Hematopoietic multipotent progenitor cell treated with erythropoietin and hydrocortisone succinate and interleukin-3 and kit ligand, for 4 days (in vitro differentiated cells): ENCODE results near the gene OR2H2.

Source experiments
- DNase-seq: peaks from one replicate; pipeline ENCODE4 v3.0.0-alpha.2; 2015

Gene OR2H2

DNA sequence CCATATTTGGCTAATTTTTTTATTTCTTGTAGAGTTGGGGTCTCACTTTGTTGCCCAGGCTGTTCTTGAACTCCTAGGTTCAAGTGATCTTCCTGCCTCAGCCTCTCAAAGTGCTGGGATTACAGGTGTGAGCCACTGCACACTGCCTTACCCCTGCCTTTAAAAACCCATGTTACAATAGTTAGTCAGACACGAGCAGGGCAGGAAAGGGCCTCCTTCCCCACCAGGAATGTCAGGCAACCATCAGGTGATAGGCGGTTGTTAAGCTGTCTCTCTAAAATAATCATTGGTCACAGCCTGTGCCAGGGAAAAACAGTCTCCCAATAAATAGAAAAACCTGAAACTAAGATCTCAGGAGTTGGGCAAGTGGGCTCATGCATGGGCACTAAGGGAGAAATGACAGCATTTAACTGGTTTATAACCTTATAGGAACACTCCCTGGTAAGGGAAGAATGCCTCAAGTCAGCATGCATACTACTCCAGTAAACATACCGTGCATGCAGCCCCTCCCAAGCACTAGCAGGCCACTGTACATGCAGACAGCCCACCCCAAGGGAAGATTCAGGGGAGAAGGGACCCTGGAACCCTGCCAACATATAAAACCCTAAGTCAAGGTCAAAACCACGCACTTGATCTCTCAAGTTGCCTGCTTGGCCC, 8.4 kb downstream of the OR2H2 start:
- DNase-seq, result peak; percentile 33

DNA sequence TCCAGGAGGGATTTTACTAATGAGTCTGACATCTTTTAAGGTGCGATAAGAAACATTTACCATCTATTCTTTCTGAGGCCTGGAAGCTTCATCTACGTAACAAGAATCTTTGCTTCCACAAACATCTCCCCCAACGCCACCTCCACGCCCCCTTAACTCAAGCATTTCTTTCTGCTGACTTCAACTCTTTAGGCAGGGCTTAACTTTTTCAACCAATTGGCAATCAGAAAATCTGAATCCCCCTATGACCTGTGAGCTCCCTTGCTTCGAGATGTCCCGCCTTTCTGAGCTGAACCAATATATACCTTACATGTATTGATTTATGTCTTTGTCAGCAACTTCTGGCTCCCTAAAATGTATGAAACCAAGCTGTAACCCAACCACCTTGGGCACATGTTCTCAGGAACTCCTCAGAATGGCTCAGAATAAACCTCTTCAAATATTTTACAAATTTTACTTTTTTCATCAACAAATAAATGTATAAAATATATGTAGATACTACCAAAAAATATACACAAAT, 11.5 kb downstream of the OR2H2 start:
- DNase-seq, result no peak

DNA sequence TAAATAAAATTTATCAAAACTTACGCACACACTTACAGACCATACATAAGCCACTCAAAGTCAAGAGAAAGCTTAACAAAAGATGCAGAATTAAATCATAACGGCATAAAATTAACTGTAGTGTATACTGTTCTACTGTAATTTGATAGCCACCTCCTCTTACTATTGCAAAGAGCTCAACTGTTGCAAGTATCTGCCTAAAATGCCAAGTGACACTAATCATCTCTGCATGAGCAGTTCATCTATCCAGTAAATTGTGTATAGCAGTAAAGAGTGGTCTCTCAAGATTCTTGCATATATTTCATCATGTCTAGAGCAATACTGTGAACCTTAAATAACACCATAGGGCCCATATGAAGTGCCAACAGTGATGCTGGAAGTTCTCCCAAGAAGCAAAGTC, 12.3 kb downstream of the OR2H2 start:
- DNase-seq, result no peak

DNA sequence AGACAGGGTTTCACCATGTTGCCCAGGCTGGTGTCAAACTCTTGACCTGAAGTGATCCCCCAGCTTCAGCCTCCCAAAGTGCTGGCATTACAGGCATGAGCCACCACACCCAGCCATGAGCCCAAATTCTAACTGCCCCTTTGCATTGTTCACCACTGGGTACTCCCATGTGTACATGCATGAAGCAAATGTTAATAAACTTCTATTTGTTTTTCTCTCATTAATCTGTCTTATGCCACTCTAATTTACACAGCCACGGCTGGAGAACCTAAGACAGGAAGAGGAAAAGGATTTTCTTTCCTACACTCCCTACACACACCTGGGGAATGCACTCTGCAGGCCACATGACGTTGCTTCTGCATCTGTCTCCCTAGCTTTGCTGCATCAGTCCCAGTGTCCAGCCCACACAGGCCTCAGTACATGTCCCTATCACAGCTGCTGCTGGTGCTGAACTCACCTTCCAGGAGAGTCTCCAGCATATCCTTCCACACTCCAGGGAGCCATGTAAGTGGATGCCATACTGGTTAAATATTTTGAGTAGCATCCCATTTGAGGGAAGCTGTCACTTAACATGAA, 13.3 kb downstream of the OR2H2 start:
- no peak for DNase-seq

DNA sequence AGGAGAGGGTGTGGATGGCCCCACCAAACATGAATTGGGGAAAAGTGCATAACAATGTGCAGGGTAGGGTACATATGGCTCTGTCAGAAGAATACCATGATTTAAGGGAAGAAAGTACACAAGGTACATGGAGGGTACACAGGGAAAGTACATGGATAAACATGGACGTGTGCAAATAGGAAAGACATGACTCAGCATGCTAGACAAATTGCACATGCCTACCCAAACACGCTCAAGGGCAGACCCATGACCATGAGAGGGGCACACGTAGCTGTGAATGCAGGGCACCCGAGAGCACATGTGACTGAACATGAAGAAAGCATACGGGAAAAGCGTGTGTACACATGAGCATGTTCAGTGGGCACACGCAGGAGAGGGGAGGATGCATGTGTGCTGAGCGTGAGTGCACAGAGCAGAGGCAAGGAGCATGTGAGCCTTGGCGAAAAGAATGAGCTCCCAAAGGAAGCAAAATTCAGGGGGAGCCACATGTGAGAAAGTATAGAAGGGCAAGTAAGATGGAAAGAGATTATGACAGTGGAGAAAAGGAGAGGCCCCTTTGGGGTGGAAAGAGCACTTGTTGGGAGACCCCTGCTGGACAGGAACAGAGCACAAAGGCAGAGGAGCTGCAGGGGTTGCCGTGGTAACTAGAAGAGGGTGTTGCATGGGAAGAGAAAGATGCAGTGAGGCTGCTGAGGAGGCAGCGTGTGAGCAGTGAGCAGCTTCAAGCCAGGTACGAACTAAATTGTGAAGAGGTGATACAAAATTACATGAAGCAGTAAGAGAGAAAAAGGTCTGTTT, 17.8 kb downstream of the OR2H2 start:
- peak; percentile 73 for DNase-seq

DNA sequence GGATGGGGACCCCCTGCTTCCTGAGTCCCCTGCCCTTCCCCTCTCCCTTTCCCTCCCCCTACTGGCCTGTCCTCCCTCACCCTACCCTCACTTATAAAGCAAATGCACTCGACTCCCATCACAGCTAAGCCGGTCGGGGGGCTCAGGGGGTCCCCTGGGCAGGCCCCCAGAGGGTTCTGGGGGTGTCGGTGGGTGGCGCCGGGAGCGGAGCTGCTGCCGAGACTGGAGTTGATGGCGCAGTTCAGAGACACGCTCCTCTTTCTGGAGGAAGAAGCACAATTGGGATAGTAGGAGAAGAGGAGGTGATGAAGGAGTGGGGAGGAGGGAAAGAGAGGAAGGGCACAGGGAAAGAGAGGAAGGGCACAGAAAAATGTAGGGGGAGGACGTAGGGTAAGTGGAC, 18.5 kb downstream of the OR2H2 start:
- no peak for DNase-seq

DNA sequence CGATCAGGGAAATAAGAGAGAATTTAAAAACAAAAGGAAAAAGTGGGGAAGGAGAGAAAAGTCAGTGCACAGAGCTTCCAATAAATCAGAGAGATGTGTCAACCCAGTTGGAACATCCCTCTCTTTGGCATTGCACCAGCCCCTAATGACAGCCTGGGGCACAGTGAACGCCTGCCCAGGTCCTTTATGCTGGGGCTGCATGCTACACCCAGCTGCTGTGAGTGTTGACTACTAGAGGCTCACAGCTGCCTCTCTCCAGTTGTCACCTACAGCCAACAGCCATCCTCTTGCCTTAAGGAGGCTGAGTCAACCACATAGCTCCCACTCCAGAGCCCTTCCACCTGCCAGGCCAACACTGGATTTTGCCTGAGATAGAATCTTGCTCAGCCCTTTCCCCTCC, 19.0 kb downstream of the OR2H2 start:
- no peak for DNase-seq

DNA sequence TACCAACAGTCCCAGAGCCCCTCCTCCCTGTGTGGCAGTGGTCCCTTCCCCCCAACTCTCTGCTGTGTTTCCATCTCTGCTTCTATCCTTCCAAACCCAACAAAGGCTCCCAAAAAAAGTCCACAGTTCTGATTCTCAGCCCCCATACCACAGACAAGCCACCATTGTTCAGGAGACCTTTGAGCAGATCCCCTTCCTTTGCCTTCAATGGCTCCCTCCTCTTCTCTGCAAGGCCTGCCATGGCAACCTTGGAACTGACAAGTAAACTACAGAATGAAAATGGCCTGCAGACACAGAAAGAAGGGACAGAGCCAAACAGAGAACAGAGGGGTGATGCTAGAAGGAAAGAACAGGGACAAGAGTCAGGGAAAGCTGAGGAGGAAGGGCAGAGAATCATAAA, 23.2 kb downstream of the OR2H2 start:
- DNase-seq, result no peak

DNA sequence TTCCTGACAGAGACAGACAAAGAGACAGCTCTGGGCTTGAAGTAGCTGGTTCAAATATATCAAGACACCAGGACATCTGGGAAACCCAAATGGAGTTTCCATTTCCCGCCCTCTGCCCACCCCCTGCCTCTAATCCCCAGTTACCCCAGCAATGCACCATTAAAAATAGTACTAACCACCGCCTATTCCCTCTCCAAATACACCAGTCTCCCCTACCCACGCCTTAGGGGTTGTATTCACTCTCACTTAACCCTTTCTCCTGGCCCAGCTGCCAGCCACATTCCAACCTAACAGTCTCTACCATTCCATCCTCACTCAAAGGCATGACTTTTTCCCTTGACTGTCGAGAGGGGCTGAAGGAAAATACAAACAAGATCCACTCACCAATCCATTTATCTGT, 25.6 kb downstream of the OR2H2 start:
- no peak for DNase-seq

DNA sequence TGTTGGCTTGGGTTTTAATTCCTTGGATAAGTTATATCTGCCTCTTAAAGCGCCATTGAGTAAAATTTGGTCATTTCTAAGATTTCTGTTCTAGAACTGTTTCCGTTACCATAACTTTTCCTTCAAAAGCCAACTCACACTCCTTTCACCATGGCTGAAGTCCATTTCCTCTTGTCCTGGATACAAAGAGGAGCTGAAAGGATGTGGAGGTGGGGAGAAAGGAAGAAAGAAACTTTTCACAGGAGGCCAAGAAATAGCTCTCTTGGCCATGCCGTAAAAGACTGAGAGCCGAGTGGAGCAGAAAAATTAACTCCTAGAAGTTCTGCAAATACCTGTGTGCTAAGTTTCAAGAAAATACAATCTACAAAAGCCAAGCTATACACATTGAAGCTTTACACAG, 26.5 kb downstream of the OR2H2 start:
- DNase-seq, result no peak

DNA sequence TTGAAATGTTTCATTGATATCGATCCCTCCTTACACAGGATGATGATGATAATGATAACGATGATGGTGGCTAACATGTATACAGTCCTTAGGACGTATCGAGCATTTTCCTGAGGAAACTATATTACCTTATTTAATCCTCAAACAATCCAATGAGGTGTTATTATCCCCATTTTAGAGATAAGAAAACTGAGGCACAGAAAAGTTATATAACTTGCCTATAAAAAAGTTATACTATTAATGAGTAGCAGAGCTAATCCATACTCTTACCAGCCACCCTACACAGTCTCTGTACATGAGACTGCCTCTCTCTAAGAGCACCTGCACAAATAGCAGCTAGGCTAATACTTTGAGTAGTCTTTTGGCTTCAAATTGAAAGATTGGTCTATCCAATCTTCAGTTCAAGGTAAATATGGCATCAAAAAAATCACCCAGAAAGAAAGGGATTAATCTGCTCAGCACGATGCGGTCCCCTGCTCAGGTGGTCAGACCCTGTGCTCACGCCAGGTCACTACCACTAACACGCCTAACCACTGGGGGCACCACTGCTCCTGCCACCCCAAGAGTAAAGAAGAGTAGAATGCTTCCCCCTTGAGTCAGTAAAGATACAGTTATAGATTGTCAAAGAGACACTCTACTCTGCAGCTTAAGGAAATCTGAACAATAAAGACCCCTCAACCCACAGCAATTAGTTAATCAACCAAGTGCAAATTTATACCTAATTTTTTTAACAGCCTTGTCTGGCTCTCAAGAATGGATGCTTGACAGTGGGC, 33.0 kb downstream of the OR2H2 start:
- DNase-seq, result peak; percentile 44

DNA sequence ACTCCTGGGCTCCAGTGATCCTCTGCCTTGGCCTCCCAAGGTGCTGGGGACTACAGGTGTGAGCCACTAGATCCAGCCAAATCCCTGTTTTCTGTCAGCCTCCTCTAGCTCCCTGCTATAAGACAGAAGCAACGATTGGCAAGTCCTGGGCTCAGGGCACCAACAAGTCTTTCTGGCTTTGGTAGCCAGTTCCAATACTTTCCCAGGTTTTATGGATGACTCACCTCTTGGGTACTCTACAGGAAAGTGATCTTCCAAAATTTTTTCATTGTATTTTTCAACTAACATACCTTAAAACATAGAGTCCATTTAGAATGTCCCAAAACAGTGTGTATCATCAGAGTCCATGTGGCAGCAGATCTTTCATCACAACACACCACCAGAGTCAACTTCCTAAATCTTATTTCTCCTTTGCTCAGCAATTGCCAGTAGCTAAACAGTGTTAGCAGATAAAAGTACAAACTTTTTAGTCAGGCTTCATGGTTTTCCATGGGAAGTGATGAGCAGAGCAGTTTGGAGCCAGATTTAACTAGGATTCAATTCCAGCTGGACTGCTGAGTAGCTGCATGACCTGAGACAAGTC, 34.7 kb downstream of the OR2H2 start:
- DNase-seq, result peak; percentile 18

DNA sequence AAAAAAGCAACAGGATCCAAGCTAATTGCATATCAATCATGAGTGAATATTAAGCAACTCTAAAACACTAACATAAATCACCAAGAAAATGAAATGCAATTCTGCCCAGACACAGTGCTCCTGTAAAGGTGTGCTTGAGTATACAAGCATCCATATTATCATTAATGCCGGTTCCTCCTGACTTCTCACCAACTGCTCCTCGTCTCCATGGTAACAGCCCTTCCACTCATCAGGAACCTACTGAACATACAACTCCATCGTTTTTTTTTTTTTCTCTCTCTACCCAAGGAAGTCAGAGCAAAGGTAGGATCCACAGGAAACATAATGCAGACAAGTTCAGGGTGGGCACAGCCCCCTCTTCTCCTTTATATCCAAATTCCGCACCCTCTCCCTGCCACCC, 35.7 kb downstream of the OR2H2 start:
- DNase-seq, result no peak

DNA sequence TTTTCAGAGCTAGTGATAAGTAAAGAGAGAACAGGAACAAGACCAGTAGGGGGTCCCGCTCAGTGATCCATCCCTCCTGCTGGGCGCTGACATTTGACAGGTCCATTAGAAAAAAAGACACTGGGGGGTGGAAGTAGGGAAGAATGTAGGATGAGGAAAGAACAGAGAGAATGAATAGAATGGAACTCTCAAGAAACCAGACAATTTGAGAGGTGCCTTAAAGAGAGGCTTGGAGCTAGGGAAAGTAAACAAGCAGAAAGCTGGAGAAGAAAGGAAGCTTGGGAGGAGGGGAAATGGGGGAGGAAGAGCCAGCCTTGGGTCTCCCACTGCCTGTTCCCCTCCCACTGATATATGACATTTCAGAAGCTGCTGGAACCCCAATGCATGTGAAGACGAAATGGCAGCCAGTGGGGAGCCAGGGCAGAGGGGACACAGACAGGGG, 39.6 kb downstream of the OR2H2 start:
- DNase-seq, result no peak

DNA sequence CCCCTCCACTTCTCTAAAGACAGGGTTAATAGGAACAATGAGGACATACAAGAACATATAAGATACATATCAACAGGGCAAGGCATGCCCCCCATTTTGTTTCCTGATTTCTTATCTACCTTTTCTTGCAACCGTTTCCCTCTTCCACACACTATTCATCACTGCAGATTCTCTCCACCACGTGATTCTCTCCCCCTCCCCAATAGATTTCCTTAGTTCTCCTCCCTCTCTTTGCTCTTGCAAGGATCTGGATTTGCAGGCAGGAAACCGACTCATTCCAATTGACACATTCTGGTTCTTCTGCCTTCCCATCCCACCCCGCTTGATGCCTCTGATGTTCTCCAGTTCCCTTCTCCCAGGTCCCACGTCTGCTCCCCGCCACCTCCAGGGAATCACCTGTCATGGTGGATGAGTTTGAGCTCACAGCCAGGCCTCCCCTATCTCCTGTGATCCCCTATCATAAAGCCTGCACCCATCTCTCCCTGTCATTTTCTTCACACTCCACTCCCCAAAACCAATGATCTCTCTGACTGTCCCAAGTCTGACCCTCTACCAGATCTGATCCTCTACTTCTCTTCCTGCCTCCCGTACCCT, 40.5 kb downstream of the OR2H2 start:
- no peak for DNase-seq

DNA sequence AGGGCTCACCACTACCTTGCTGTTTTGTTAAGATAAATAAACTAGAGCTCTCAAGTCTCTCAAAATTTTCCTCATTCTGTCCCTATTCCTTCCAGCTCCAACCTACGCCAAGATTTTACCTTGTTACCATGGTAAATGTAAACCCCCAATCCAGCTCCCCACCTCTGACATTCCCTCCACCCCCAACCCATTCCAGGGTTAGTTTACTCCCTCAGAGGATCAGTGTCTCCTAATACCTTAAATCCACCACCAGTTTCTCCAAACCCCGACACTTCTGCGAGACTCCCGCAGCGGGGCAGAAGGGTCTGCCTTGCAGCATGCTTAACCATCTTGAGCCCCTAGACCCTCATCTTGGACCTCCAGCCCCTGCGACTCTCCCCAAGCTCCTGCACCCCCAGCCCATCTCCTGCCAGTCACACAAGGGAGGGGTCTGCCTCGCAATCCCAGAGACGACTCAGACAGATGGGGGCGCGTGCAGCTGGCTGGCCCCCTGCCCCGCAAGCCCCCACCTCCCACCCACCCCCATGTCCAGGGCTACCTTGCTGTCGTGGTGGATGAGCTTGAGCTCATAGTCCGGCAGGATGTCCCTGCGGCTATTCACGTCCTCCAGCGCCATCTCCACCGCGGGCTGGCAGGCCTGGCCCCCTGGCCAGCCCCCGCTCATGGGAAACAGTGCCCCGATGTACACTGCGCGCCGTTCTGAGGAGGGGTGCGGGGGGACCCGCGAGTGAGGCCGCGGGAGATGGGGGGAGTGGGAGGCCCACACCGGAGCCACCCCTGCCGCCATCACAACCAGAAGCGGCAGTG, 42.2 kb downstream of the OR2H2 start:
- DNase-seq, result no peak

DNA sequence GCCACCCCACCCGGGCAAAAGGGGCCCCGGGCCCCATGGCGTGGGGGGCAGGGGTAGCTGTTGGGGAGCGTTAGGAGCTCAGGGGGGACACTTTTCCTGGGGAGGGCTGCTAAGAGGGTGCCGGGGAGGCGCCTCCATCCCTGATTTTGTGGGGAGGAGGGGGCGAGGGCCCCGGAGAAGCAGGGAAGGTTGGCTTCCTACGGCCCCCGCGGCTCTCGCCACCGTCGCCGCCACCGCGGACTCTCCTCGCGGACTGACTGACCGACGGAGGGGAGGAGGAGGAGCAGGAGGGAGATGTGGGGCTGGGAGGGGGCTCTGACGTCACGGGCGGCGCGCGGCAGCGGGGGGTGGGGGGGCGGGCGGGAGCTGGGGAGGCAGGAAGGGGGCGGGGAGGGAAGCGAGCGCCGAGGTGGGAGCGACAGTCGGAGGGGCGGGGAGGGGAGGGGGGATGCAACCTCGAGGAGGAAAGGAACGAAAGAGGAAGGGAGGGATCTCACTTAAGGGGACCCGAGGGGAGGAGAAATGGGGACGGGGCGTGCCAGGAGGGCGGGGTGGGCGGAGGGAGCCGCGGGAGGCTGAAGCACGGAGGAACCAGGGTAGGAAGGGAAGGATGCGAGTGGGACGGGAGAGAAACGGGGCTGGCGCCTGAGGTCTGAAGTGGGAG, 43.0 kb downstream of the OR2H2 start:
- DNase-seq, result peak; percentile 75

DNA sequence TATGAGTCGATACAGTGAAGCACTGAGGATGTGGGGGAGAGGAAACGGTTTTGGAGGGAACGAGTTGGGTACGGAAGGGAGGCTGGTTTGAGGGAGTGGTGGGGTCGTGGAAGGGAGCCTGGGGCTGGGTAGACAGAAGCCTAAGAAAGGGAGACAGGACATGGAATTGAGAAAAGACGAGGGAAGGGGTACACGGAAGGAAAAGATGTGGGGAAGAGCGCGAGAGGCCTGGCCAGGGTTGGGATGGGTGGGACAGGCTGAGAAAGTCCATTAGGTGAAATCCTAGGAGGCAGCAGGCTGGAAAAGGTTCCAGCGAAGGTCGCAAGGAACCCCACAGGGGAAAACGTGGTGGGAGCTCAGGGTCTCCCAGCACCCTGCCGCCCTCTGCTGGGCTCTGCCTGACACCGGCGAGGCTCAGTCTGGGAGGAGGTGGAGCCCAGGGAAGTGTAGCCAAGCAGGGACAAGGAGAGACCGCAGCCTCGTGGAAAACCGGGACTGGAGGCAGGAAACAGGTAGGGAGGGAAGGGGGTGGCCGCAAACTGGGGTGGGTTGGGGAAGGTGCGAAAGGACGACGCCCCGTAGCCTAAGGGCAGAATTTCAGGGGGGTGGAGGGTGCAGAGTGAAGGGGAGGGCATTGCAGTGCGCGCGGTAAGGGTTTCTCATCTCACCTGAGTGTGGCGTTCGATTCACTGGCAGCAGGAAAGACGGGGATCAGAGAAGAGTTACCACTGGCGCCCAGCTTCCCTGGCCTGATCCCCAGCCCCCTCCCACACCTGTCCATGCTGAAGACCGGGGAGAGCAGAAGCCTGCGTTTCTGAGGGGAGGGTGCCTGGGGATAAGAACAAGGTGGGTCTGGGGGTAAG, 43.7 kb downstream of the OR2H2 start:
- DNase-seq, result peak; percentile 78

DNA sequence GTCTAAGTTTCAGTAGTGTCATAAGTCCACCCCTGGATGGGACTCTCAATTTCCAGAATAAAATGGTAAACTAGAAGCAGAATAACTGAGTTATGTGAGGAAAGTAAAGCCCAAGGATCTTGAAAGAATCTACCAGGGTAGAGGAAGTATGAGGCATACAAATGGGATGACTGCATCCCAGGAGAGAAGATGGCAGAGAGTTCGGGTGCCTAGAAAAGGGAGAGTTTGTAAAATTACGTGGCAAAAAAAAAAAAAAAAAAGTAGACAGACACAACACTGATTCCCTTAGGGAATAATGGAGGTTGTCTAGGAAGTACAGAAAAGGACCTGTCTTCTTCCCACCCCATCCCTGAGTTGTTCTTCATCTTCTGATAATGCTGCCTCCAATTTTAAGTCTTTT, 44.6 kb downstream of the OR2H2 start:
- DNase-seq, result no peak

DNA sequence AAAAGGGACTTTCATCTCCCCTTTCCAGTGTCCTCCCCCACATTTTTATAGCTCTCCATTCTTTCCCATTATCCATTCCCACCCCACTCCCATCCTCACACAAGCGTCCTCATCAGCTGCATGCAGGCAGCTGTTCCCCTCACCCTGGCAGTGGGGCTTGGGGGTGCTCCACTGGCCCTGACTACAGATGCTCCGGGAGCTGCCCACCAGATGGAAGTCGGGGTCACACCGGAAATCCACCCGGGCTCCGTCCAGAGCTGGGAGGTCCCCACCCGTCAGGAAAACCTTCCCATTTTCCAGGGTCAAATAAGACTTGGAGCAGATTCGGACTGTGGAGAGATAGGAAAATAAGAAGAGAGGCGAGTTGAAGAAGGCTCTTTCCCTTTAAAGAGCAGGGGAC, 45.4 kb downstream of the OR2H2 start:
- DNase-seq, result no peak
